H9 (cell line): ENCODE data around the gene GCH1. TPM values are rescaled to one million over a fixed set of nuclear protein-coding genes. Genes with fewer than 3 reads are reported as not detected.

ENCODE experiments used
- DNase-seq: peaks from one replicate; pipeline ENCODE4 v3.0.0-alpha.2; 2017
- H2AFZ ChIP-seq: one replicate; pipeline ENCODE4 v1.6.1; 2013; ENCODE audit warnings: mild to moderate bottlenecking, low read length, control low read depth, moderate library complexity
- H2AK5ac ChIP-seq: 2 replicates; pipeline ENCODE4 v1.6.1; 2013; ENCODE audit warnings: low read length, control low read depth, mixed read lengths; ENCODE audit not compliant: insufficient read length
- H2BK120ac ChIP-seq: one replicate; pipeline ENCODE4 v1.6.1; 2013; ENCODE audit warnings: low read depth, mild to moderate bottlenecking, low read length, control low read depth, inconsistent platforms; ENCODE audit not compliant: poor library complexity, severe bottlenecking
- H2BK12ac ChIP-seq: 2 replicates; pipeline ENCODE4 v1.6.1; 2013; ENCODE audit warnings: low read length, control low read depth, mixed read lengths, low read depth; ENCODE audit not compliant: insufficient read length
- H2BK15ac ChIP-seq: 2 replicates; pipeline ENCODE4 v1.6.1; 2013; ENCODE audit warnings: low read depth, low read length, control low read depth
- H2BK20ac ChIP-seq: one replicate; pipeline ENCODE4 v1.6.1; 2013; ENCODE audit warnings: low read depth, mild to moderate bottlenecking, low read length, control low read depth, inconsistent platforms; ENCODE audit not compliant: poor library complexity, severe bottlenecking
- H2BK5ac ChIP-seq: 2 replicates; pipeline ENCODE4 v1.6.1; 2013; ENCODE audit warnings: low read length, control low read depth, mixed read lengths; ENCODE audit not compliant: insufficient read length
- H3K14ac ChIP-seq: 2 replicates; pipeline ENCODE4 v1.6.1; 2013; ENCODE audit warnings: low read length, control low read depth; ENCODE audit not compliant: insufficient read depth
- H3K18ac ChIP-seq: 2 replicates; pipeline ENCODE4 v1.6.1; 2013; ENCODE audit warnings: low read depth, mild to moderate bottlenecking, mixed read lengths, low read length, control low read depth; ENCODE audit not compliant: insufficient read length
- H3K23ac ChIP-seq: 2 replicates; pipeline ENCODE4 v1.6.1; 2013; ENCODE audit warnings: low read length, control low read depth, mixed read lengths, low read depth; ENCODE audit not compliant: insufficient read length
- H3K23me2 ChIP-seq: 2 replicates; pipeline ENCODE4 v1.6.1; 2013; ENCODE audit warnings: low read depth, mild to moderate bottlenecking, mixed read lengths, low read length, control low read depth; ENCODE audit not compliant: insufficient read length, poor library complexity, severe bottlenecking
- H3K27ac ChIP-seq: 2 replicates; pipeline ENCODE4 v1.5.1; 2013; ENCODE audit warnings: low read length, control low read depth, mixed read lengths, low read depth; ENCODE audit not compliant: insufficient read length
- H3K27me3 ChIP-seq: 2 replicates; pipeline ENCODE4 v1.6.1; 2013; ENCODE audit warnings: low read length, control low read depth, inconsistent platforms; ENCODE audit not compliant: insufficient read depth
- H3K4ac ChIP-seq: 2 replicates; pipeline ENCODE4 v1.6.1; 2013; ENCODE audit warnings: low read depth, mild to moderate bottlenecking, control low read depth, inconsistent platforms, low read length, moderate library complexity
- H3K4me1 ChIP-seq: 2 replicates; pipeline ENCODE4 v1.6.1; 2013; ENCODE audit warnings: low read length, control low read depth, inconsistent platforms; ENCODE audit not compliant: insufficient read depth
- H3K4me2 ChIP-seq: 2 replicates; pipeline ENCODE4 v1.6.1; 2013; ENCODE audit warnings: low read length, control low read depth, mixed read lengths; ENCODE audit not compliant: insufficient read length, insufficient read depth
- H3K56ac ChIP-seq: 2 replicates; pipeline ENCODE4 v1.6.1; 2013; ENCODE audit warnings: low read depth, mild to moderate bottlenecking, mixed read lengths, low read length, control low read depth; ENCODE audit not compliant: insufficient read length
- H3K79me1 ChIP-seq: 2 replicates; pipeline ENCODE4 v1.6.1; 2013; ENCODE audit warnings: low read depth, mild to moderate bottlenecking, moderate library complexity, low read length, control low read depth, inconsistent platforms; ENCODE audit not compliant: insufficient read depth, poor library complexity, severe bottlenecking
- H3K79me2 ChIP-seq: 2 replicates; pipeline ENCODE4 v1.6.1; 2013; ENCODE audit warnings: low read length, control low read depth, inconsistent platforms; ENCODE audit not compliant: insufficient read depth
- H3K9ac ChIP-seq: 2 replicates; pipeline ENCODE4 v1.6.1; 2013; ENCODE audit warnings: low read length, control low read depth, mixed read lengths; ENCODE audit not compliant: insufficient read length; ENCODE audit errors: extremely low read depth
- H3K9me3 ChIP-seq: one replicate; pipeline ENCODE4 v1.6.1; 2013; ENCODE audit warnings: low read depth, low read length, inconsistent platforms; ENCODE audit not compliant: control insufficient read depth
- H3T11ph ChIP-seq: one replicate; pipeline ENCODE4 v1.6.1; 2013; ENCODE audit warnings: mild to moderate bottlenecking, low read length, control low read depth, inconsistent platforms
- H4K20me1 ChIP-seq: one replicate; pipeline ENCODE4 v1.6.1; 2013; ENCODE audit not compliant: control insufficient read depth, insufficient read length, insufficient read depth
- H4K5ac ChIP-seq: 2 replicates; pipeline ENCODE4 v1.6.1; 2013; ENCODE audit warnings: low read depth, mild to moderate bottlenecking, mixed read lengths, low read length, control low read depth; ENCODE audit not compliant: insufficient read length
- H4K8ac ChIP-seq: replicated peaks from 2 replicates; pipeline ENCODE4 v1.6.1; 2013; ENCODE audit warnings: low read length, control low read depth, mixed read lengths, low read depth; ENCODE audit not compliant: insufficient read length
- H4K91ac ChIP-seq: 2 replicates; pipeline ENCODE4 v1.6.1; 2013; ENCODE audit warnings: low read depth, mild to moderate bottlenecking, moderate library complexity, mixed read lengths, low read length, control low read depth; ENCODE audit not compliant: insufficient read length
- H3K27ac Mint-ChIP-seq, 3 experiments: 2 replicates in 2 of 3; 3 replicates in 1 of 3; pipeline ENCODE4 v1.8.0; 2020 to 2021; ENCODE audit warnings: mixed read lengths in 3 of 3, mild to moderate bottlenecking in 1 of 3, moderate library complexity in 1 of 3
- H3K27me3 Mint-ChIP-seq: 2 replicates; pipeline ENCODE4 v1.8.0; 2021; ENCODE audit warnings: low read depth, mild to moderate bottlenecking, moderate library complexity, mixed read lengths
- H3K36me3 Mint-ChIP-seq, 3 experiments: 2 replicates in 2 of 3; 3 replicates in 1 of 3; pipeline ENCODE4 v1.8.0; 2020 to 2021; ENCODE audit warnings: low read depth in 3 of 3, mixed read lengths in 3 of 3; ENCODE audit not compliant: insufficient read depth in 1 of 3
- H3K4me1 Mint-ChIP-seq, 2 experiments: 2 replicates each; pipeline ENCODE4 v1.8.0; 2020; ENCODE audit warnings: mixed read lengths in 2 of 2
- H3K4me3 Mint-ChIP-seq, 2 experiments: 2 replicates in 1 of 2; 3 replicates in 1 of 2; pipeline ENCODE4 v1.8.0; 2020 to 2021; ENCODE audit warnings: mild to moderate bottlenecking in 2 of 2, mixed read lengths in 2 of 2, moderate library complexity in 1 of 2
- H3K9me3 Mint-ChIP-seq, 2 experiments: 2 replicates in 1 of 2; 3 replicates in 1 of 2; pipeline ENCODE4 v1.8.0; 2020; ENCODE audit warnings: mild to moderate bottlenecking in 2 of 2, mixed read lengths in 2 of 2, moderate library complexity in 1 of 2
- CTCF ChIP-seq: fragments of 200-600 bp; sonication (generic); conservative IDR thresholded peaks from 3 replicates; pipeline ENCODE4 v1.8.0; 2021; ENCODE audit warnings: antibody characterized with exemption, mild to moderate bottlenecking
- WGBS: extraction: QIAGEN DNeasy Blood & Tissue Kit; methylation state at CpG from one replicate; pipeline ENCODE4 v1.1.7; 2013; ENCODE audit warnings: missing lambda C conversion rate, low lambda C conversion rate, mixed read lengths; ENCODE audit not compliant: insufficient read length; ENCODE audit errors: extremely low coverage; 5-methylcytosine and 5-hydroxymethylcytosine counted together
- total RNA-seq: library from RNA; stranded (reverse); gene quantifications from 2 replicates; pipeline ENCODE4 v1.2.1, GENCODE V29; 2021

Gene GCH1
- total RNA-seq, 1 experiment from 2014 or later: 7.7 TPM

- no CpG with 5 or more reads among the region's 14 CpGs for WGBS
- H3K23me2 ChIP-seq: no peaks in the 10 kb centered on the region
- no peaks in the 10 kb centered on the region for H3K4me1 ChIP-seq
- Mint-ChIP-seq H3K36me3 (no peaks in the 10 kb centered on the region; a peak in 1 of 7 replicates), H3K27me3 (peaks cover 5% of the 10 kb centered on the region), H3K4me1 (peaks cover 3 to 4% of the 10 kb centered on the region in 2 experiments; a peak in 3 of 4 replicates), H3K27ac (peak overlapping the region in 1 of 3 experiments; percentile 57; a peak in 1 of 7 replicates), H3K9me3 (peaks cover 0 to 4% of the 10 kb centered on the region in 2 experiments; a peak in 1 of 5 replicates), H3K4me3 (no peak overlapping the region)
- no peak overlapping the region for H3K4me2 ChIP-seq
- no peak overlapping the region for H3K4ac ChIP-seq
- no peak overlapping the region for H2BK12ac ChIP-seq
- H3K79me1 ChIP-seq: no peaks in the 10 kb centered on the region
- H3K18ac ChIP-seq: no peak overlapping the region
- no peaks in the 10 kb centered on the region for H3K27me3 ChIP-seq
- H3K9me3 ChIP-seq: no peaks in the 10 kb centered on the region
- H2BK5ac ChIP-seq: no peak overlapping the region
- peak; percentile 14 for DNase-seq
- H3T11ph ChIP-seq: no peak overlapping the region
- no peak overlapping the region for H2AK5ac ChIP-seq
- no peak overlapping the region for H3K23ac ChIP-seq
- no peak overlapping the region for H4K8ac ChIP-seq
- no peaks in the 10 kb centered on the region for H3K79me2 ChIP-seq
- no peak overlapping the region for H3K56ac ChIP-seq
- no peak overlapping the region for H3K14ac ChIP-seq
- no peak overlapping the region for H2BK20ac ChIP-seq
- no peak for TF ChIP-seq CTCF
- H3K27ac ChIP-seq: no peak overlapping the region
- no peak overlapping the region for H2BK15ac ChIP-seq
- no peak overlapping the region for H2AFZ ChIP-seq
- no peak overlapping the region for H3K9ac ChIP-seq
- H2BK120ac ChIP-seq: no peak overlapping the region
- H4K91ac ChIP-seq: no peak overlapping the region
- H4K20me1 ChIP-seq: no peaks in the 10 kb centered on the region
- H4K5ac ChIP-seq: no peak overlapping the region
Observed at GRCh38 chr14:54818201-54819133, 84.2 kb downstream of the GCH1 start.
